Measurements from ENCODE around the gene HHIPL2.

HHIPL2 gene

DNA sequence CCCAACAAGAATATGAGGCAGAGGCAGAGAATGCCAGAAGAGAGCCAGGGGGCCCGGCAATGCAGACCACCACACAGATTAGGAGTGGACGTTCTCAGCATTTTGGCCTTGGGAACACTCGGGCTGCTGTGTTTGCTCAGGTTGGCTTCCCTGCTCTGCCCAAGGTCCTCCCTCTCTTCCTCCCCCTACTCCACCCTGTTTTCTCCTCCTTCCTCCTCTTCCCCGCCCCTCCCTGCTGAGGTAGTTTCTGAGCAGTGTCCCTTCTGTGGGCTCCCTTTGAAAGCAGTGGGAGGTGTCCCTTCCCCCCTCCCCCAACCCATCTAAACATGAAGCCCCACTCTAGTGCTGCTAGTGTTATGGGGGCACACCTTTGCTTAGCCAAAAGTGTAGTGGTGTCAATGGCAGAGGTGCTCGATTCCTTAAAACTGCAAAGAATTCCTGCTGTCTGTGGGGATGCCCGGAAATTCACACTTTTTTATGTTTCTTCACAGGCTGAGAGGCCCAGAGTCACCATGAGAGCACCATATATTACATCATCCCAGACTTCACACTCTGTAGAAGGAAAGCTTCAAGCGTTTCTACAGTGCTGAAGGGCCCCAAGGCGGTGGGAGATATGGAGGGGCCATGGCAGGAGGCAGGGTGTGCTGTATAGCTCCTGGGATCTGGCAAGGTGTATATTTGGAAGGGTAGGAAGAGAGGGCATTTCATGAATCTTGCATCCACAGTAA, at the start of gene HHIPL2:
Gene HHIPL2, minus strand, starts transcription at position 161 of the 728 bp plus-strand sequence. Its CDS starts 60 bp downstream, at position 101.
- in situ Hi-C loops (cut with HindIII; ENCODE audit: low sequenced_read_pairs): no loop called here

DNA sequence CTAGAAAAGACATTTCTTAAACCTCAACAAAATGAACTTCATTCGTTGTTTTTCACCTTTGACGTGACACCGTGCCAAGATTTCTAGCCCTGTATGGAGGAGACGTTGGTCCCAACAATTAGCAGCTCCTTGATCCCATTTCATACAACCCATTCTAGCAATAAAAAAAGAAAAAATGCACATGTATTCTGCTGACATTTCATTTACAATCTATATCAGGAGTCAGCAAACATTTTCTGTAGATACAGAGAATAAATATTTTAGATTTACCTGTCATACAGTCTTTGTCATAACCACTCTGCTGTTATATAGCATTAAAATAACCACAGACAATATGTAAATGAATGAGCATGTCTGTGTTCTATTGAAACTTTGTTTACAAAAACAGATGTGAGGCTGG, 48.8 kb upstream of the HHIPL2 start:
- in situ Hi-C loops (cut with HindIII; ENCODE audit: low sequenced_read_pairs): no loop called here

GRCh38 chr1:222594789-222595188, 46.9 kb upstream of the HHIPL2 start:
- in situ Hi-C loops (cut with HindIII; ENCODE audit: low sequenced_read_pairs): no loop called here

- in situ Hi-C loops (cut with HindIII; ENCODE audit: low sequenced_read_pairs): no loop called here
Measured at GRCh38 chr1:222592171-222592570, 44.3 kb upstream of the HHIPL2 start.

DNA sequence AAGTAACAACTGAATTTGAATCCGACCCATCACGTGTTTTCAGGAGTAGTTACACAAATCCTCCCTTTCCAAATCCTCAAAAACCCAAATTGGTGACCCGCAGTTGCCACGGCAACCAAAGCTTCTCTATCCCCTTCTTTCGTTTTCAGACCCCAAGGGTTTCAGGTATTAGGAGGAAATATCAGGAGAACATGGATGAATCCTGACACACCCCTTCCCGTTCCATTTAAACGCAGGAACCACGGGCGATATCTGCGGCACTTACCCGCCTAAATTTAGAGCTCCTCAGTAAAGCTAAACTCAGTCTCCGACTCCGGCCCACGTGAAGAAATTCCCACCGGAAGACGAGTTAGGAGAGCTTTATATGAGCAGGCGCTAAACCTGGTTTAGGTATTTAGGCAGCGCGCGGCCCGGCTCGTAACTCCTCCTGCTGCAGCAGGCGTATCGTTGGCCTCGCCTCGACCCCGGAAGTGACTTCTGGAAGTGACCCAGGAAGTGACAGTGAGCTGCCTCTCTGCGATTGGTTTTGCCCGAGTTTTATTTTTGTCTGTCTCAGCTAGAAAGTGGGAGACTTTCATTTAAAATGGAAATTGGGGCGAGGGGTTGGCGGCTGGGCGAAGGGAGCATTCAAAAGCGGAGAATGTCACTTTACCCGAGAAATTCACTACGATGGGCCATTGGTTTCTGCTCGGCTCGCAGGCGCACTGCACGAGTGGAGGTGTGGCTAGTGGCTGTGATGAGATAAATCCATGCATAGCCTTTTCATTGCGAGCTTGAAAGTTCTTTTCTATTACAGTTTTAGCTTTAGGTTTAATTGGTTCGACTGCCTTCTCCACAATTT, 41.8 kb upstream of the HHIPL2 start, which contains the start of gene TAF1A:
Gene TAF1A, minus strand, starts transcription at position 472 of the 841 bp plus-strand sequence.
- in situ Hi-C loops (cut with HindIII; ENCODE audit: low sequenced_read_pairs): no loop called here

- in situ Hi-C loops (cut with HindIII; ENCODE audit: low sequenced_read_pairs): no loop called here
Measured at GRCh38 chr1:222588135-222588534, 40.2 kb upstream of the HHIPL2 start.

GRCh38 chr1:222586842-222587241, 38.9 kb upstream of the HHIPL2 start:
- in situ Hi-C loops (cut with HindIII; ENCODE audit: low sequenced_read_pairs): no loop called here

DNA sequence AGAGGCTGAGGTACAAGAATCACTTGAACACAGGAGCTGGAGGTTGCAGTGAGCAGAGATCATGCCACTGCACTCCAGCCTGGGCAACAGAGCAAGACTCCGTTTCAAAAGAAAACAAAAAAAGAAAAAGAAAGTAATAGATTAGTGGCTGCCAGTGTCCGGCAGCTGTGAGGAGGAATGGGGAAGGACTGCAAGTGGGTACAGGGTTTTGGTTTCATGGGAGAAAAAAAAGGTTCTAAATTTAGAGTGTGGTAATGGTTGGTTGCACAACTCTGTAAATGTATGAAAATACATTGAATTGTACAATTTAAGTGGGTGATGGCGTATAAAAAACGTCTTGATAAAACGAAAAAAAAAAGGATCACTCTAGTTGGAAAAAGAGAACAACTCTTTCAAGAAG, 35.2 kb upstream of the HHIPL2 start:
- in situ Hi-C loops (cut with HindIII; ENCODE audit: low sequenced_read_pairs): no loop called here

DNA sequence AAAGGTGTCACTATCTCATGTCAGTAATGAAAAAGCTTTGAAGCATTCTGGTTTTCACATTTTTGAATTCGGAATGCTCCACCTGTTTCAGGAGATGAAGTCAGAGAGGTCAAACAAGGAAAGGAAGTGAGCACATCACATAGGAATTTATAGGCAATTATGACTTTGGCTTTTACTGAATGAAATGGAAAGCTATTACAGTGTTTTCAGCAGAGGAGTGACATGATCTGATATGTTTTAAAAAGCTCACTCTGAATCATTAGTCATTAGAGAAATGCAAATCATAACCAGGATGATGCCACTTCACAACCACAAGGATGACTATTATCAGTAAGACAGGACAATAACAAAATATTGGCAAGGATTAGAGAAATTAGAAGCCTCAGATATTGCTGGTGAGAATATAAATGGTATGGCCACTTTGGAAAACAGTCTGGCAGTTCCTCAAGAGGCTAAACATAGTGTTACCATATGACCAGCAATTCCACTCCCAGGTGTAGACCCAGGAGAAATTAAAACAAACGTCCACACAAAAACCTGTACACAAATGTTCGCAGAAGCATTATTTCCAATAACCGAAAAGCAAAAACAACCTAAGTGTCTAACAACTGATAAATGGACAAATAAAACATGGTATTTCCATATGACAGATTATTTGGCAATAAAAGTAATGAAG, 34.3 kb upstream of the HHIPL2 start:
- in situ Hi-C loops (cut with HindIII; ENCODE audit: low sequenced_read_pairs): no loop called here

DNA sequence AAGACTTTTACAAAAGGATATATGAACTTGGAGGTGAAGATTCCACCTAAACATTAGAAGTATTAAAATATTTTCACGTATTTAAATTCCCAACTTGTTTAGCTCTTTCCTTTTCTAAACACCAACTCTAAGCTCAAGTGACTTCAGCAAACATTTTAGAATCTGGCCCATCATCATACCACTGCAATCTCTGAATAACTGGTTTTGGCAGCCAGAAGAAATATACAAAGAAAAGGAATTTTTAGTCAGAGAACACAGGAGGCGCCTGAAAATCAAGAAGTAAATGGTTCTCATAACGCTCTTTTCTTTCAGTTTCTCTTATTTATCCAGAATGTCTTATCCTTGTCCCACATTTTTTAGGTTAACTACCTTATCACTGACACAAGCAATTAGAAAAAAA, 31.4 kb upstream of the HHIPL2 start:
- in situ Hi-C loops (cut with HindIII; ENCODE audit: low sequenced_read_pairs): no loop called here

- in situ Hi-C loops (cut with HindIII; ENCODE audit: low sequenced_read_pairs): no loop called here
Measured at GRCh38 chr1:222570837-222571236, 22.9 kb upstream of the HHIPL2 start.

GRCh38 chr1:222561656-222562055, 13.8 kb upstream of the HHIPL2 start:
- in situ Hi-C loops (cut with HindIII; ENCODE audit: low sequenced_read_pairs): no loop called here

- in situ Hi-C loops (cut with HindIII; ENCODE audit: low sequenced_read_pairs): loop anchor here (5.0 kb wide), 1 partner anchor 35 kb away; no protein-coding TSS in a partner anchor
Measured at GRCh38 chr1:222557574-222557973, 9.7 kb upstream of the HHIPL2 start.

DNA sequence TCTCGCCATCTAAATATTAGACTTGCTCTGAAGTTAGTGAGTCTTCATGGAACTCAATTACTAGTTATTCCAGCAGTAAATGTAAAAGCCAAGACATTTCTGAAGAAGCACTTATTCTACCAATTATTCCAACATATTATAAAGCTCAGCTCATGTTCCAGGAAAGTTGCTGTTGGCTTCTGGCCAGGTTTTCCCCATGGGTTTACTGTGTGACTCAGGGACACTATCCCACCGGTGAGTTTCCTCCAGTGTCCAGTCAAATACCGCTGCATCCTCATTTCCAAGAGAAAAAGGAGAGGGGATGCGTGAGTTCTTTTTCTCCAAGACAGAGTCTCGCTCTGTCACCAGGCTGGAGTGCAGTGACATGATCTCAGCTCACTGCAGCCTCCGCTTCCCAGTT, 9.2 kb upstream of the HHIPL2 start:
- in situ Hi-C loops (cut with HindIII; ENCODE audit: low sequenced_read_pairs): loop anchor here (5.0 kb wide), 1 partner anchor 35 kb away; no protein-coding TSS in a partner anchor

DNA sequence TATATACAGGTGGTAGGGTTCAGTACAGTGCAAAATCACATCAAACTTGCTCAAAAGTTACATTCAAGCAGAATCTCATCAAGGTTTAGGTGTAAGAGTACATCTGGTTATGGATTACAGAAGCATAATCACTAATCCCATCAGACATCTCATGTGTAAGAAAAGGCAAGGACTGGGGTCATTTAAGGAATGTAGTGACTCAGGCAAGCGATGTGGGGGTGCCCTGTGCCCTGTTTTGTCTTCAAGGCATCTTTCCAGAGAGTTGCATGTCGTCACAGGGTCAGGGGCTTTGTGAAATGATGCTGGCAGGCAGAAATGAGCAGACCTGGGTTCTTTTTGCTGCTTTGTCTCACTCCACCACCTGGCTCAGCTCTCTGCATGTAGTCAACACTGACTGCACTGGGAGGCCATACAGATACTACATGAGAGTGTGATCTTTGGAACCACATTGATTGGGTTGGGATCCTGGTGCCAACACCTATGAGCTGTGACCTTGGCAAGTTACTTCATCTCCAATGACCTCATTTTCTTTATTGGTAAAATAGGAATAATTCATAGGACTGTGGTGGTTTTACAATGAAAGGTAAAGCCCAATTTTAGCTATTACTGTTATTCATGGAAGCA, 8.2 kb upstream of the HHIPL2 start:
- in situ Hi-C loops (cut with HindIII; ENCODE audit: low sequenced_read_pairs): loop anchor here (5.0 kb wide), 1 partner anchor 34 kb away; no protein-coding TSS in a partner anchor

- in situ Hi-C loops (cut with HindIII; ENCODE audit: low sequenced_read_pairs): no loop called here
Measured at GRCh38 chr1:222554177-222554576, 6.3 kb upstream of the HHIPL2 start.

DNA sequence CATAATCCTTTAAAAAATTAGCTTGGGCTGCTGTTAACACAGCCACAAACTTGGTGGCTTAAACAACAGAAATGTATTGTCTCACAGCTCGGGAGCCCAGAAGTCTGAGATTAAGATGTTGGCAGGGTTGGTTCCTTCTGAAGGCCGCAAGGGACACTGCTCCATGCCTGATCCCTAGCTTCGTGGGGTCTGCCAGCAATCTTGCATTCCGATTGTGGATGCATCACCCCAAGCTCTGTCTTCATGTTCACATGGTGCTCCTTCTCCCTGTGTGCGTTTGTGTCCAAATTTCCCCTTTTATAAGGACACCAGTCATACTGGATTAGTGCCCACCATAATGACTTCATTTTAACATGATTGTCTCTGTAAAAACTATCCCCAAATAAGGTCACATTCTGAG, 5.0 kb upstream of the HHIPL2 start:
- in situ Hi-C loops (cut with HindIII; ENCODE audit: low sequenced_read_pairs): no loop called here

GRCh38 chr1:222547260-222547614, 667 bp downstream of the HHIPL2 start:
- in situ Hi-C loops (cut with HindIII; ENCODE audit: low sequenced_read_pairs): no loop called here

GRCh38 chr1:222546548-222547259, 1.2 kb downstream of the HHIPL2 start:
- in situ Hi-C loops (cut with HindIII; ENCODE audit: low sequenced_read_pairs): no loop called here

DNA sequence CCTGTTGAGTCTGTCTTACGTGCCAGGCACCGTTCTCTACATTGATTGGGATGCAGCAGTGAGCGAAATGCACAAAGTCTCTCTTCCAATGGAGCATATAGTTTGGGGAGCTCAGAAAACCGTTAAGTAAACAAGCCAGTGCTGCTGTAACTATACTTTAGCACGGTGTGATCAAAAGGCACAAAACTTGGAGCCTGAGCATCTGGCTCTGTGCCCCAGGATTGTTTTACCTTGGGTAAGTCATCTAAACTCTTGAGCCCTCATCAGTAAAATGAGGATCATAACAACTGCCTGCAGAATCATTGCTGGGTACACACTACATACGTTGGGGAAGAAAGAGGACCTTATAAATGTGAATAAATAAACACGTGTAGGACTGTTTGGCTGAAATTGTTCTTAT, 1.8 kb downstream of the HHIPL2 start:
- in situ Hi-C loops (cut with HindIII; ENCODE audit: low sequenced_read_pairs): no loop called here

All from endothelial cell of hepatic sinusoid (primary cell).